Endodermal cell (in vitro differentiated cells): ENCODE data around the gene CGN. TPM values are rescaled to one million over a fixed set of nuclear protein-coding genes. Genes with fewer than 3 reads are reported as not detected.

Source experiments
- DNase-seq: peaks from one replicate; pipeline ENCODE4 v3.0.0-alpha.2; 2017
- H3K27ac ChIP-seq: 2 replicates; pipeline ENCODE4 v1.5.1; 2013; ENCODE audit warnings: mild to moderate bottlenecking, low read depth, low read length, moderate library complexity
- H3K27me3 ChIP-seq: 2 replicates; pipeline ENCODE4 v1.6.1; 2013; ENCODE audit warnings: mild to moderate bottlenecking, low read length, moderate library complexity; ENCODE audit not compliant: insufficient read depth, control insufficient read depth, poor library complexity, severe bottlenecking
- H3K36me3 ChIP-seq: 2 replicates; pipeline ENCODE4 v1.7.0; 2013; ENCODE audit warnings: mild to moderate bottlenecking, low read length, moderate library complexity; ENCODE audit not compliant: control insufficient read depth, insufficient read depth
- H3K4me1 ChIP-seq: one replicate; pipeline ENCODE4 v1.7.0; 2013; ENCODE audit warnings: low read length; ENCODE audit not compliant: control insufficient read depth, insufficient read depth
- H3K4me3 ChIP-seq: 2 replicates; pipeline ENCODE4 v1.5.1; 2013; ENCODE audit warnings: mild to moderate bottlenecking, low read length, moderate library complexity
- H3K9ac ChIP-seq: 2 replicates; pipeline ENCODE4 v1.6.1; 2013; ENCODE audit warnings: mild to moderate bottlenecking, low read length, moderate library complexity; ENCODE audit not compliant: poor library complexity, severe bottlenecking; ENCODE audit errors: extremely low read depth
- H3K9me3 ChIP-seq: 2 replicates; pipeline ENCODE4 v1.6.1; 2013; ENCODE audit warnings: mild to moderate bottlenecking, low read length, moderate library complexity; ENCODE audit not compliant: control insufficient read depth
- H3K27ac Mint-ChIP-seq: 2 replicates; pipeline ENCODE4 v1.8.0; 2020; ENCODE audit warnings: mixed read lengths
- H3K27me3 Mint-ChIP-seq: 2 replicates; pipeline ENCODE4 v1.8.0; 2021; ENCODE audit warnings: mild to moderate bottlenecking, mixed read lengths; ENCODE audit not compliant: insufficient read depth
- H3K36me3 Mint-ChIP-seq: 2 replicates; pipeline ENCODE4 v1.8.0; 2020; ENCODE audit warnings: low read depth, mixed read lengths
- H3K4me1 Mint-ChIP-seq: 2 replicates; pipeline ENCODE4 v1.8.0; 2020; ENCODE audit warnings: mixed read lengths
- H3K4me3 Mint-ChIP-seq: 2 replicates; pipeline ENCODE4 v1.8.0; 2020; ENCODE audit warnings: mild to moderate bottlenecking, moderate library complexity, mixed read lengths
- H3K9me3 Mint-ChIP-seq: 2 replicates; pipeline ENCODE4 v1.8.0; 2020; ENCODE audit warnings: mild to moderate bottlenecking, mixed read lengths
- CTCF ChIP-seq: fragments of 200-600 bp; sonication (generic); conservative IDR thresholded peaks from 2 replicates; pipeline ENCODE4 v1.5.0; 2021; ENCODE audit warnings: antibody characterized with exemption, mild to moderate bottlenecking
- WGBS, 2 experiments: methylation state at CpG; one replicate each; pipeline versions ENCODE4 v1.1.5 to v1.1.7; 2013; ENCODE audit warnings: missing lambda C conversion rate in 2 of 2, mixed read lengths in 1 of 2; ENCODE audit not compliant: insufficient coverage in 1 of 2, insufficient read length in 1 of 2; 5-methylcytosine and 5-hydroxymethylcytosine counted together
- total RNA-seq, 2 donors: library from RNA; stranded (reverse); fragmentation: NEBNext Ultra II Directional in 1 of 2; extraction: Animal tissue kit (Norgen Biotek cat#: 25700) in 1 of 2; gene quantifications; 2 replicates in 1 of 2; 3 replicates in 1 of 2; pipeline ENCODE4 v1.2.1, GENCODE V29; 2021

The CGN gene
- total RNA-seq, 2 donors from 2014 or later = 39.7 to 39.9 TPM

- no peaks in the 10 kb centered on the region for H3K9me3 ChIP-seq
- no peak overlapping the region for H3K4me3 ChIP-seq
- H3K9ac ChIP-seq = peak overlapping the region; percentile 55
- H3K27ac Mint-ChIP-seq = peak overlapping the region; percentile 97
- H3K27me3 Mint-ChIP-seq = no peaks in the 10 kb centered on the region
- H3K9me3 Mint-ChIP-seq = no peaks in the 10 kb centered on the region
- no peak for DNase-seq
- 80 to 92% methylated on average over 3 of the region's 3 CpGs for WGBS, 2 experiments
- peaks cover 12% of the 10 kb centered on the region for H3K36me3 Mint-ChIP-seq
- H3K27ac ChIP-seq = no peak overlapping the region
- no peak overlapping the region for H3K4me3 Mint-ChIP-seq
- peaks cover 16% of the 10 kb centered on the region for H3K4me1 ChIP-seq
- TF ChIP-seq CTCF = no peak
- no peaks in the 10 kb centered on the region for H3K36me3 ChIP-seq
- no peaks in the 10 kb centered on the region for H3K27me3 ChIP-seq
- H3K4me1 Mint-ChIP-seq = peaks cover 43% of the 10 kb centered on the region
These were observed 36.7 kb downstream of the CGN start for GRCh38 chr1:151547900-151548230.

- Mint-ChIP-seq H3K27me3 (no peaks in the 10 kb centered on the region), H3K4me1 (peaks cover 41% of the 10 kb centered on the region), H3K9me3 (no peaks in the 10 kb centered on the region), H3K4me3 (peak overlapping the region; percentile 33), H3K36me3 (peaks cover 12% of the 10 kb centered on the region), H3K27ac (peak overlapping the region; percentile 95)
- no peak for DNase-seq
- Histone ChIP-seq H3K27ac (peak overlapping the region; percentile 49), H3K4me1 (peaks cover 16% of the 10 kb centered on the region), H3K9me3 (no peaks in the 10 kb centered on the region), H3K4me3 (peak overlapping the region; percentile 43), H3K36me3 (no peaks in the 10 kb centered on the region), H3K27me3 (no peaks in the 10 kb centered on the region), H3K9ac (peak overlapping the region; percentile 38)
- WGBS, 2 experiments = 74 to 86% methylated on average over 1 to 2 of the region's 2 CpGs
- TF ChIP-seq CTCF = no peak
These were observed 38.0 kb downstream of the CGN start for GRCh38 chr1:151549199-151549598.

- Histone ChIP-seq H3K27ac (no peak overlapping the region), H3K9me3 (no peaks in the 10 kb centered on the region), H3K4me3 (no peak overlapping the region), H3K4me1 (peaks cover 4% of the 10 kb centered on the region), H3K9ac (no peak overlapping the region), H3K27me3 (no peaks in the 10 kb centered on the region), H3K36me3 (no peaks in the 10 kb centered on the region)
- peaks cover 15% of the 10 kb centered on the region for H3K4me1 Mint-ChIP-seq
- H3K27ac Mint-ChIP-seq = no peak overlapping the region
- no peaks in the 10 kb centered on the region for H3K27me3 Mint-ChIP-seq
- peaks cover 6% of the 10 kb centered on the region for H3K36me3 Mint-ChIP-seq
- H3K9me3 Mint-ChIP-seq = no peaks in the 10 kb centered on the region
- 95 to 100% methylated on average over 2 to 4 of the region's 4 CpGs for WGBS, 2 experiments
- no peak for DNase-seq
- H3K4me3 Mint-ChIP-seq = no peak overlapping the region
- no peak for TF ChIP-seq CTCF
These were observed 42.5 kb downstream of the CGN start for GRCh38 chr1:151553659-151554058.
